Measurements from ENCODE around the gene ANKRD18B. TPM values are rescaled to one million over a fixed set of nuclear protein-coding genes. Genes with fewer than 3 reads are reported as not detected.
"Not testable (repeated sequence)": the region's sequence is repeated elsewhere in the genome, so short reads cannot be mapped to it uniquely, and the experiment has no call there.

The ANKRD18B gene
- total RNA-seq, 4 donors from 2014 or later, result 3.8 to 19.8 (median 10.8) TPM

GRCh38 chr9:33489066-33489465, 35.0 kb upstream of the ANKRD18B start:
- H3K27me3 ChIP-seq, result no peaks in the 10 kb centered on the region
- H3K36me3 ChIP-seq, result no peaks in the 10 kb centered on the region
- no peak overlapping the region for H3K4me3 ChIP-seq
- no peak overlapping the region for H3K27ac ChIP-seq
- no peak for DNase-seq
- intact Hi-C loops (cut with DNase I), result no loop called here
- no peaks in the 10 kb centered on the region for H3K9me3 ChIP-seq
- no peak for TF ChIP-seq CTCF (IDR thresholded peaks at IDR 0.05)
- no peak for TF ChIP-seq POLR2A (IDR thresholded peaks at IDR 0.05)
- 65 to 79% methylated on average over 2 of the region's 2 CpGs for WGBS, 2 donors
- no peaks in the 10 kb centered on the region for H3K4me1 ChIP-seq

GRCh38 chr9:33493819-33494218, 30.2 kb upstream of the ANKRD18B start:
- H3K27ac ChIP-seq, result not testable (repeated sequence)
- 57 to 63% methylated on average over 2 of the region's 2 CpGs for WGBS, 2 donors

GRCh38 chr9:33498387-33498786, 25.7 kb upstream of the ANKRD18B start:
- Histone ChIP-seq H3K27ac (no peak overlapping the region), H3K27me3 (no peaks in the 10 kb centered on the region), H3K4me3 (no peak overlapping the region), H3K4me1 (no peaks in the 10 kb centered on the region), H3K9me3 (no peaks in the 10 kb centered on the region), H3K36me3 (no peaks in the 10 kb centered on the region)
- DNase-seq, result no peak
- TF ChIP-seq CTCF (IDR thresholded peaks at IDR 0.05), result no peak
- no peak for TF ChIP-seq POLR2A (IDR thresholded peaks at IDR 0.05)
- WGBS, 2 donors, result 27 to 69% methylated on average over 1 of the region's 1 CpG
- intact Hi-C loops (cut with DNase I), result no loop called here

More at GRCh38 chr9:33493819-33494218, 30.2 kb upstream of the ANKRD18B start:
- DNase-seq; intact Hi-C loops (cut with DNase I); H3K4me1 ChIP-seq; H3K9me3 ChIP-seq; H3K4me3 ChIP-seq; H3K36me3 ChIP-seq; H3K27me3 ChIP-seq: not testable (repeated sequence)

- Histone ChIP-seq H3K36me3 (no peaks in the 10 kb centered on the region), H3K27me3 (no peaks in the 10 kb centered on the region), H3K27ac (no peak overlapping the region), H3K4me3 (no peak overlapping the region), H3K4me1 (peaks cover 0 to 10% (median 0%) of the 10 kb centered on the region in 3 donors), H3K9me3 (no peaks in the 10 kb centered on the region)
- 70 to 76% methylated on average over 7 of the region's 7 CpGs for WGBS, 2 donors
- intact Hi-C loops (cut with DNase I), result no loop called here
- DNase-seq, result no peak
- TF ChIP-seq CTCF (IDR thresholded peaks at IDR 0.05) (no peak), POLR2A (IDR thresholded peaks at IDR 0.05) (no peak)
Observed at GRCh38 chr9:33506626-33507370, 17.3 kb upstream of the ANKRD18B start.

- intact Hi-C loops (cut with DNase I), result no loop called here
- DNase-seq, result no peak
- H3K4me1 ChIP-seq, result peaks cover 0 to 19% (median 0%) of the 10 kb centered on the region in 3 donors
- peak overlapping the region; percentile 82 to 87 (median 84) for H3K27ac ChIP-seq
- WGBS, 2 donors, result 7 to 9% methylated on average over 29 to 30 of the region's 32 CpGs
- no peaks in the 10 kb centered on the region for H3K36me3 ChIP-seq
- no peaks in the 10 kb centered on the region for H3K9me3 ChIP-seq
- no peaks in the 10 kb centered on the region for H3K27me3 ChIP-seq
- H3K4me3 ChIP-seq, result peak overlapping the region; percentile 47 to 78 (median 60)
- TF ChIP-seq CTCF (IDR thresholded peaks at IDR 0.05) (no peak), POLR2A (IDR thresholded peaks at IDR 0.05) (peak in 1 of 4 donors; percentile 13)
Observed at GRCh38 chr9:33510262-33511183, 13.5 kb upstream of the ANKRD18B start.

- H3K27me3 ChIP-seq; H3K9me3 ChIP-seq; intact Hi-C loops (cut with DNase I); H3K36me3 ChIP-seq; DNase-seq: not testable (repeated sequence)
- Histone ChIP-seq H3K4me1 (peaks cover 0 to 25% (median 3%) of the 10 kb centered on the region in 3 donors), H3K27ac (peak overlapping the region; percentile 82 to 87 (median 84)), H3K4me3 (peak overlapping the region; percentile 47 to 78 (median 60))
- 0% methylated on average over 8 of the region's 8 CpGs for WGBS, 2 donors
Observed at GRCh38 chr9:33511184-33511517, 12.9 kb upstream of the ANKRD18B start.

- intact Hi-C loops (cut with DNase I); H3K27ac ChIP-seq; H3K9me3 ChIP-seq; DNase-seq; H3K27me3 ChIP-seq; H3K36me3 ChIP-seq; H3K4me3 ChIP-seq: not testable (repeated sequence)
- 77% methylated on average over 2 of the region's 2 CpGs for WGBS, 2 donors
- H3K4me1 ChIP-seq, result peaks cover 0 to 37% (median 3%) of the 10 kb centered on the region in 3 donors
Observed at GRCh38 chr9:33512535-33512934, 11.5 kb upstream of the ANKRD18B start.

GRCh38 chr9:33515342-33515995, 8.6 kb upstream of the ANKRD18B start:
- DNase-seq; intact Hi-C loops (cut with DNase I); H3K36me3 ChIP-seq; H3K4me3 ChIP-seq; H3K27me3 ChIP-seq; H3K9me3 ChIP-seq: not testable (repeated sequence)
- H3K4me1 ChIP-seq, result peaks cover 0 to 40% (median 3%) of the 10 kb centered on the region in 3 donors
- H3K27ac ChIP-seq, result peak overlapping the region in 1 of 4 donors; percentile 39
- 17 to 47% methylated on average over 1 to 2 of the region's 2 CpGs for whole genome bisulfite sequencing, 2 donors
